Measurements from ENCODE around the gene ISOC2. TPM values are rescaled to one million over a fixed set of nuclear protein-coding genes. Genes with fewer than 3 reads are reported as not detected.
"Not testable (repeated sequence)": the region's sequence is repeated elsewhere in the genome, so short reads cannot be mapped to it uniquely, and the experiment has no call there.

The ISOC2 gene
- total RNA-seq, 1 experiment from 2014 or later = 72.2 TPM

DNA sequence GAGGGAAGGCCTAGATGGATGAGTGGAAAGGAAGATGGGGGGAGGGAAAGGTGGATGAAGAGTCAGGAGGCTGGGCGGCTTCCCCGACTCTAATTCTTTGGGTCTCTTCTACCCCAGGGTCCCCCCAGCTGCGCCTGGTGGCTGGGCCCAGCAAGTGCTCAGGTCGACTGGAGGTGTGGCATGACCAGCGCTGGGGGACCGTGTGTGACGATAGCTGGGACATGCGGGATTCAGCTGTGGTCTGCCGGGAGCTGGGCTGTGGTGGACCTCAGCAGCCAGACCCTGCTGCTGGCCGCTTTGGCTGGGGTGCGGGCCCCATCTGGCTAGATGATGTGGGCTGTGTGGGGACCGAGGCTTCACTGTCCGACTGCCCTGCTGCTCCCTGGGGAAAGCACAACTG lies 36.3 kb upstream of the ISOC2 start:
- Histone ChIP-seq H3K4me2 (ENCODE audit: insufficient read depth, insufficient read length, low read length) (no peak overlapping the region), H3K79me2 (ENCODE audit: insufficient read depth, low read length) (no peaks in the 10 kb centered on the region), H2BK20ac (ENCODE audit: low read depth, low read length, poor library complexity, severe bottlenecking) (no peak overlapping the region), H4K5ac (ENCODE audit: insufficient read length, low read depth, low read length) (no peak overlapping the region), H2AFZ (ENCODE audit: low read length) (no peak overlapping the region), H3K9me3 (ENCODE audit: control insufficient read depth, low read depth, low read length) (no peaks in the 10 kb centered on the region), H3K9ac (ENCODE audit: extremely low read depth, insufficient read length, low read length) (no peak overlapping the region), H3K4me1 (ENCODE audit: insufficient read depth, low read length) (no peaks in the 10 kb centered on the region), H3K27ac (ENCODE audit: insufficient read length, low read depth, low read length) (no peak overlapping the region), H2BK120ac (ENCODE audit: low read depth, low read length, poor library complexity, severe bottlenecking) (no peak overlapping the region), H2AK5ac (ENCODE audit: insufficient read length, low read length) (no peak overlapping the region), H3K79me1 (ENCODE audit: insufficient read depth, low read depth, low read length, poor library complexity, severe bottlenecking) (no peaks in the 10 kb centered on the region), H2BK15ac (ENCODE audit: low read depth, low read length) (no peak overlapping the region), H2BK5ac (ENCODE audit: insufficient read length, low read length) (no peak overlapping the region), H3K18ac (ENCODE audit: insufficient read length, low read depth, low read length) (no peak overlapping the region), H3K27me3 (ENCODE audit: insufficient read depth, low read length) (no peaks in the 10 kb centered on the region; the same call in 1 of the 2 replicates), H3K23ac (ENCODE audit: insufficient read length, low read depth, low read length) (no peak overlapping the region), H4K91ac (ENCODE audit: insufficient read length, low read depth, low read length) (no peak overlapping the region), H3K4ac (ENCODE audit: low read depth, low read length) (no peak overlapping the region), H3T11ph (ENCODE audit: low read length) (no peak overlapping the region), H3K23me2 (ENCODE audit: insufficient read length, low read depth, low read length, poor library complexity, severe bottlenecking) (no peaks in the 10 kb centered on the region), H4K8ac (replicated peaks; ENCODE audit: insufficient read length, low read depth, low read length) (no peak overlapping the region), H3K56ac (ENCODE audit: insufficient read length, low read depth, low read length) (no peak overlapping the region), H2BK12ac (ENCODE audit: insufficient read length, low read depth, low read length) (no peak overlapping the region), H3K14ac (ENCODE audit: insufficient read depth, low read length) (no peak overlapping the region), H4K20me1 (ENCODE audit: control insufficient read depth, insufficient read depth, insufficient read length) (no peaks in the 10 kb centered on the region)
- H3K4me1 Mint-ChIP-seq = peaks cover 21 to 27% of the 10 kb centered on the region in 2 experiments
- no peak for DNase-seq
- H3K9me3 Mint-ChIP-seq = peaks cover 5 to 6% of the 10 kb centered on the region in 2 experiments; a peak in 3 of 5 replicates
- no peak overlapping the region for H3K27ac Mint-ChIP-seq
- H3K36me3 Mint-ChIP-seq (ENCODE audit: insufficient read depth in 1 of 3, low read depth in 3 of 3) = no peaks in the 10 kb centered on the region; a peak in 3 of 7 replicates
- 0 out of 5 replicates have a peak overlapping the region, but pooled peaks of 1 of the 2 experiments have one; percentile 9 for H3K4me3 Mint-ChIP-seq
- TF ChIP-seq CTCF (conservative IDR thresholded peaks at IDR 0.05) = no peak
- peaks cover 42% of the 10 kb centered on the region for H3K27me3 Mint-ChIP-seq (ENCODE audit: low read depth)
- no CpG with 5 or more reads among the region's 13 CpGs for WGBS (ENCODE audit: extremely low coverage, insufficient read length, low lambda C conversion rate)

GRCh38 chr19:55496820-55497219 lies 35.4 kb upstream of the ISOC2 start:
- not testable (repeated sequence) for H3K14ac ChIP-seq (ENCODE audit: insufficient read depth, low read length); H3K36me3 Mint-ChIP-seq (ENCODE audit: insufficient read depth in 1 of 3, low read depth in 3 of 3); H3K27ac ChIP-seq (ENCODE audit: insufficient read length, low read depth, low read length); H3K56ac ChIP-seq (ENCODE audit: insufficient read length, low read depth, low read length); H3T11ph ChIP-seq (ENCODE audit: low read length); H2AK5ac ChIP-seq (ENCODE audit: insufficient read length, low read length); H3K9me3 ChIP-seq (ENCODE audit: control insufficient read depth, low read depth, low read length); H4K5ac ChIP-seq (ENCODE audit: insufficient read length, low read depth, low read length); H3K9ac ChIP-seq (ENCODE audit: extremely low read depth, insufficient read length, low read length); H3K23me2 ChIP-seq (ENCODE audit: insufficient read length, low read depth, low read length, poor library complexity, severe bottlenecking); H3K18ac ChIP-seq (ENCODE audit: insufficient read length, low read depth, low read length); H3K23ac ChIP-seq (ENCODE audit: insufficient read length, low read depth, low read length); H2BK15ac ChIP-seq (ENCODE audit: low read depth, low read length); H3K4me3 Mint-ChIP-seq; DNase-seq; H2AFZ ChIP-seq (ENCODE audit: low read length); H3K79me2 ChIP-seq (ENCODE audit: insufficient read depth, low read length); H4K91ac ChIP-seq (ENCODE audit: insufficient read length, low read depth, low read length); H3K79me1 ChIP-seq (ENCODE audit: insufficient read depth, low read depth, low read length, poor library complexity, severe bottlenecking); H2BK120ac ChIP-seq (ENCODE audit: low read depth, low read length, poor library complexity, severe bottlenecking); H3K4ac ChIP-seq (ENCODE audit: low read depth, low read length); H2BK20ac ChIP-seq (ENCODE audit: low read depth, low read length, poor library complexity, severe bottlenecking); H2BK12ac ChIP-seq (ENCODE audit: insufficient read length, low read depth, low read length); H3K9me3 Mint-ChIP-seq; H4K20me1 ChIP-seq (ENCODE audit: control insufficient read depth, insufficient read depth, insufficient read length); H4K8ac ChIP-seq (replicated peaks; ENCODE audit: insufficient read length, low read depth, low read length); H2BK5ac ChIP-seq (ENCODE audit: insufficient read length, low read length); H3K4me1 ChIP-seq (ENCODE audit: insufficient read depth, low read length); H3K4me2 ChIP-seq (ENCODE audit: insufficient read depth, insufficient read length, low read length); H3K27me3 ChIP-seq (ENCODE audit: insufficient read depth, low read length)
- Mint-ChIP-seq H3K4me1 (peaks cover 21 to 27% of the 10 kb centered on the region in 2 experiments), H3K27ac (peak overlapping the region in 1 of 3 experiments; percentile 10; a peak in 1 of 7 replicates), H3K27me3 (ENCODE audit: low read depth) (peaks cover 37% of the 10 kb centered on the region)
- no CpG with 5 or more reads among the region's 10 CpGs for WGBS (ENCODE audit: extremely low coverage, insufficient read length, low lambda C conversion rate)

Data from H9 (cell line).